ENCODE measurements around the gene CELA1.
"Not testable (repeated sequence)": the region's sequence is repeated elsewhere in the genome, so short reads cannot be mapped to it uniquely, and the experiment has no call there.

The CELA1 gene

GRCh38 chr12:51318057-51318806, 28.2 kb downstream of the CELA1 start:
- DNase-seq (ENCODE audit: low read depth) = not testable (repeated sequence)

- no peak for DNase-seq (ENCODE audit: low read depth)
Observed at GRCh38 chr12:51311389-51311788, 35.1 kb downstream of the CELA1 start.

GRCh38 chr12:51307655-51308593, 38.6 kb downstream of the CELA1 start:
- no peak for DNase-seq (ENCODE audit: low read depth)

- DNase-seq (ENCODE audit: low read depth) = no peak
Observed at GRCh38 chr12:51306507-51306906, 40.0 kb downstream of the CELA1 start.

- not testable (repeated sequence) for DNase-seq (ENCODE audit: low read depth)
Observed at GRCh38 chr12:51300768-51301167, 45.7 kb downstream of the CELA1 start.

- DNase-seq (ENCODE audit: low read depth) = no peak
Observed at GRCh38 chr12:51295651-51296050, 50.8 kb downstream of the CELA1 start.

GRCh38 chr12:51294097-51294496, 52.4 kb downstream of the CELA1 start:
- not testable (repeated sequence) for DNase-seq (ENCODE audit: low read depth)

- DNase-seq (ENCODE audit: low read depth) = no peak
Observed at GRCh38 chr12:51293696-51294095, 52.8 kb downstream of the CELA1 start.

GRCh38 chr12:51291603-51292513, 54.6 kb downstream of the CELA1 start:
- not testable (repeated sequence) for DNase-seq (ENCODE audit: low read depth)

GRCh38 chr12:51285843-51286242, 60.6 kb downstream of the CELA1 start:
- no peak for DNase-seq (ENCODE audit: low read depth)

- DNase-seq (ENCODE audit: low read depth) = no peak
Observed at GRCh38 chr12:51281202-51281924, 65.1 kb downstream of the CELA1 start.

Measured in activated gamma-delta T cell treated with anti-CD3 and anti-CD28 coated beads, Interleukin-2, amount 50 U/mL, for 16 hours (primary cell).